GM23338 (cell line): Measurements from ENCODE around the gene KIR2DL4. TPM values are rescaled to one million over a fixed set of nuclear protein-coding genes. Genes with fewer than 3 reads are reported as not detected.
"Not testable (repeated sequence)": the region's sequence is repeated elsewhere in the genome, so short reads cannot be mapped to it uniquely, and the experiment has no call there.

Source experiments
- ATAC-seq: fragments of 200-7000 bp; cut with Tn5 transposase; 3 replicates; pipeline ENCODE4 v1.9.1; 2020
- DNase-seq: peaks from one replicate; pipeline ENCODE4 v3.0.0-alpha.2; 2015; ENCODE audit warnings: low spot score
- H2AFZ ChIP-seq: fragments of 200-600 bp; sonication (generic); 2 replicates; pipeline ENCODE4 v1.8.0; 2016; ENCODE audit warnings: antibody characterized with exemption, mild to moderate bottlenecking, moderate library complexity
- H3F3A ChIP-seq: fragments of 200-600 bp; sonication (generic); replicated peaks from 2 replicates; pipeline ENCODE4 v1.8.0; 2017; ENCODE audit warnings: antibody characterized with exemption, mixed run types, low read depth
- H3K27ac ChIP-seq: fragments of 200-600 bp; sonication (generic); 2 replicates; pipeline ENCODE4 v1.6.1; 2016; ENCODE audit warnings: low read depth
- H3K27me3 ChIP-seq: fragments of 200-600 bp; sonication (generic); 2 replicates; pipeline ENCODE4 v1.8.0; 2016; ENCODE audit warnings: mild to moderate bottlenecking, mixed run types, moderate library complexity; ENCODE audit not compliant: insufficient read depth
- H3K36me3 ChIP-seq: fragments of 200-600 bp; sonication (generic); 2 replicates; pipeline ENCODE4 v1.8.0; 2016; ENCODE audit warnings: mild to moderate bottlenecking; ENCODE audit not compliant: insufficient read depth
- H3K4me1 ChIP-seq: fragments of 200-600 bp; sonication (generic); 2 replicates; pipeline ENCODE4 v1.8.0; 2016; ENCODE audit warnings: mild to moderate bottlenecking, moderate library complexity; ENCODE audit not compliant: insufficient read depth
- H3K4me2 ChIP-seq: fragments of 200-600 bp; sonication (generic); 2 replicates; pipeline ENCODE4 v1.7.1; 2017; ENCODE audit warnings: mixed run types
- H3K4me3 ChIP-seq: fragments of 200-600 bp; sonication (generic); 2 replicates; pipeline ENCODE4 v1.6.1; 2016; ENCODE audit warnings: mixed run types
- H3K79me2 ChIP-seq: fragments of 200-600 bp; sonication (generic); replicated peaks from 2 replicates; pipeline ENCODE4 v1.8.0; 2017; ENCODE audit warnings: mild to moderate bottlenecking; ENCODE audit not compliant: insufficient read depth
- H3K9me2 ChIP-seq: fragments of 200-600 bp; sonication (generic); 2 replicates; pipeline ENCODE4 v1.8.0; 2017; ENCODE audit not compliant: insufficient read depth
- H4K20me1 ChIP-seq: fragments of 200-600 bp; sonication (generic); replicated peaks from 2 replicates; pipeline ENCODE4 v1.8.0; 2017; ENCODE audit warnings: mild to moderate bottlenecking; ENCODE audit not compliant: insufficient read depth
- H3K27ac Mint-ChIP-seq: 2 replicates; pipeline ENCODE4 v1.8.0; 2020; ENCODE audit warnings: inconsistent platforms, mild to moderate bottlenecking, moderate library complexity, mixed read lengths
- H3K27me3 Mint-ChIP-seq: 3 replicates; pipeline ENCODE4 v1.8.0; 2022; ENCODE audit warnings: low read depth, mild to moderate bottlenecking, moderate library complexity, mixed read lengths, inconsistent platforms; ENCODE audit not compliant: insufficient read depth, poor library complexity
- H3K36me3 Mint-ChIP-seq: 3 replicates; pipeline ENCODE4 v1.8.0; 2021; ENCODE audit warnings: low read depth, mild to moderate bottlenecking, inconsistent platforms, moderate library complexity, mixed read lengths
- H3K4me1 Mint-ChIP-seq: 3 replicates; pipeline ENCODE4 v1.8.0; 2020; ENCODE audit warnings: mild to moderate bottlenecking, inconsistent platforms, mixed read lengths
- H3K4me3 Mint-ChIP-seq: 3 replicates; pipeline ENCODE4 v1.8.0; 2021; ENCODE audit warnings: moderate library complexity, mild to moderate bottlenecking, inconsistent platforms, mixed read lengths
- H3K9me3 Mint-ChIP-seq: 3 replicates; pipeline ENCODE4 v1.8.0; 2020; ENCODE audit warnings: moderate library complexity, mild to moderate bottlenecking, inconsistent platforms, mixed read lengths
- polyA plus RNA-seq: library from polyadenylated mRNA; unstranded; fragments of >200 nt; fragmentation: Nextera tagmentation; extraction: Ambion mirVana; gene quantifications from 2 replicates; pipeline ENCODE4 v1.2.1, GENCODE V29; 2016
- total RNA-seq: library from RNA; depleted of rRNA; stranded (reverse); fragments of >200 nt; shearing (Covaris generic); gene quantifications from 2 replicates; pipeline ENCODE4 v1.2.3, GENCODE V29; 2014

The KIR2DL4 gene
- total and polyA plus RNA-seq, 2 experiments from 2014 or later = not detected

DNA sequence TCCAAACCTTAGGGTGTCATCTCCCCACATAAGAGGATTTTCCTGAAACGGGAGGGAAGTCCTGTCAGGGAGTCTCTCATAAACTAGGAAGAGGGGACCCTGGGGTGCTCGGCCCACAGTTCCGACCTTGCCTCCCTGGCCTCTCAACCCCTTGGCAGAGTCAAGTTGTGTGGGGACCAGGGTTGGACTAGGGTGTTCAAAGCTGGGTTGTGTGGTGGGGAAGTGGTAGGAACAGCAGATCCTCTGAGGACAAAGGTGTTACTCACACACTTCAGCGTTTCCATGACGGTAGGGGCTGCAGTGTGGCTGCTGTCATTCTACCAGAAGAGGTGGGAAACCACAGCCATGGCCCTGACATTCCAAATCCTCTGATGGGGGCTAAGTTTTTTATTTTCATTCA is 31.7 kb downstream of the KIR2DL4 start:
- H3F3A ChIP-seq, H3K4me3 Mint-ChIP-seq, H3K4me1 ChIP-seq, H3K27ac ChIP-seq, H3K36me3 ChIP-seq, H3K9me2 ChIP-seq, H3K4me1 Mint-ChIP-seq, H3K27me3 ChIP-seq, H2AFZ ChIP-seq, H3K27me3 Mint-ChIP-seq, H3K27ac Mint-ChIP-seq, H3K4me3 ChIP-seq, H4K20me1 ChIP-seq, H3K4me2 ChIP-seq, H3K79me2 ChIP-seq, ATAC-seq, DNase-seq: not testable (repeated sequence)
- H3K9me3 Mint-ChIP-seq = peaks cover 96% of the 10 kb centered on the region
- H3K36me3 Mint-ChIP-seq = peaks cover 54% of the 10 kb centered on the region

DNA sequence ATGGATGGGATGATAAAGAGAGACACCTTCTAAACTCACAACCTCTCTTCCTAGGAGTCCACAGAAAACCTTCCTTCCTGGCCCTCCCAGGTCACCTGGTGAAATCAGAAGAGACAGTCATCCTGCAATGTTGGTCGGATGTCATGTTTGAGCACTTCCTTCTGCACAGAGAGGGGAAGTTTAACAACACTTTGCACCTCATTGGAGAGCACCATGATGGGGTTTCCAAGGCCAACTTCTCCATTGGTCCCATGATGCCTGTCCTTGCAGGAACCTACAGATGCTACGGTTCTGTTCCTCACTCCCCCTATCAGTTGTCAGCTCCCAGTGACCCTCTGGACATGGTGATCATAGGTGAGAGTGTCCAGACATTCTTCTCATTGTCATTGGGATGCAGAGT is 34.1 kb downstream of the KIR2DL4 start:
- not testable (repeated sequence) for H3K27me3 Mint-ChIP-seq

DNA sequence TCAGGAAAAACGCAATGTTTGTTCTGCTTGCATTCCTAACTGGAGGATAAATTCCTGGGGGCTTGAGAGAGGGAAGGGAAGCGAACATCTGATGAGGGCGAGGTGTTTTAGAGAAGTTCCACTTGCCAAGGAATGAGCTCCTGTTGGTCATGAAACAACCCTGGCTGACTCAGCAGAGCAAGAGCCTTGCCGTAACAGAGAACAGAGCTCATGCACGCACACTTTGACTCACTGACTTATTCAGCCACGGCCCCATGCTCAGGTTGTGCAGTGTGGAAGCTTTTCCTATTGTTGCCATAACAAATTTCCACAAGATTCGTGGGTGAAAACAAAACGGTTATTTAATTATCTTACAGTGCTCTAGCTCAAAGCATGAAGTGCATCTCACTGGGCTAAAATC is 39.8 kb downstream of the KIR2DL4 start:
- not testable (repeated sequence) for H3K36me3 ChIP-seq, H3K27ac Mint-ChIP-seq, H4K20me1 ChIP-seq, H3K9me2 ChIP-seq, DNase-seq, H3K27me3 Mint-ChIP-seq, H3K27me3 ChIP-seq, H3K4me2 ChIP-seq, ATAC-seq, H3K4me1 ChIP-seq, H3K4me3 ChIP-seq, H3F3A ChIP-seq, H3K27ac ChIP-seq, H3K79me2 ChIP-seq, H2AFZ ChIP-seq, H3K4me3 Mint-ChIP-seq, H3K4me1 Mint-ChIP-seq
- Mint-ChIP-seq H3K9me3 (peaks cover 94% of the 10 kb centered on the region), H3K36me3 (peaks cover 31% of the 10 kb centered on the region)

More for the DNA sequence above, 34.1 kb downstream of the KIR2DL4 start:
- peaks cover 100% of the 10 kb centered on the region for H3K9me3 Mint-ChIP-seq
- not testable (repeated sequence) for H3K4me1 ChIP-seq, H3K36me3 ChIP-seq, H3F3A ChIP-seq, H3K27me3 ChIP-seq, ATAC-seq, H3K79me2 ChIP-seq, H3K27ac Mint-ChIP-seq, H3K9me2 ChIP-seq, H3K27ac ChIP-seq, H3K4me3 ChIP-seq, H3K4me1 Mint-ChIP-seq, DNase-seq, H3K4me2 ChIP-seq, H2AFZ ChIP-seq, H3K4me3 Mint-ChIP-seq, H4K20me1 ChIP-seq
- H3K36me3 Mint-ChIP-seq = peaks cover 46% of the 10 kb centered on the region

DNA sequence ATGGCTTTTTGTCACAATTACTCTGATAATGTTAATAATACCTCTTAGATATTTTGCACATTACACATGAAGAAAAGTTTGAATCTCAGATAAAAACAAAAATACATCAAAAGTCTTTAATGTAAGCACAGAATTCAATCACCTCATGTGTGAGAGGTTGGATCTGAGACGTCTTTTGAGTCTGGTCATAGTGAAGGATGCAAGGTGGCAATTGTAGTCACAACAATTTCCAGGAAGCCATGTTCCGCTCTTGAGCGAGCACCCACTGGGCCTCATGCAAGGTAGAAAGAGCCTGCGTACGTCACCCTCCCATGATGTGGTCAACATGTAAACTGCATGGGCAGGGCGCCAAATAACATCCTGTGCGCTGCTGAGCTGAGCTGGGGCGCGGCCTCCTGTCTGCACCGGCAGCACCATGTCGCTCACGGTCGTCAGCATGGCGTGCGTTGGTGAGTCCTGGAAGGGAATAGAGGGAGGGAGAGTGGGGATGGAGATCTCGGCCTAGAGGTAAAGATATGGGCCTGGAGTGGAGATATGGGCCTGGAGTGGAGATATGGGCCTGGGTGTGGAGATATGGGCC is 46.7 kb downstream of the KIR2DL4 start, which contains the start of gene KIR3DL2:
Gene KIR3DL2, plus strand, starts transcription at position 383 of the 580 bp plus-strand sequence. Its CDS starts 33 bp downstream, at position 416.
- not testable (repeated sequence) for H4K20me1 ChIP-seq, H3K27me3 ChIP-seq, H3K4me2 ChIP-seq, ATAC-seq, H3K36me3 ChIP-seq, H3K27ac Mint-ChIP-seq, H3K79me2 ChIP-seq, H3F3A ChIP-seq, DNase-seq, H3K4me1 ChIP-seq, H2AFZ ChIP-seq, H3K4me3 Mint-ChIP-seq, H3K9me2 ChIP-seq, H3K4me3 ChIP-seq, H3K27ac ChIP-seq, H3K4me1 Mint-ChIP-seq, H3K27me3 Mint-ChIP-seq
- Mint-ChIP-seq H3K36me3 (peaks cover 48% of the 10 kb centered on the region), H3K9me3 (peaks cover 95% of the 10 kb centered on the region)
